BJ (cell line): Measurements from ENCODE around the gene TMEM30B. TPM values are rescaled to one million over a fixed set of nuclear protein-coding genes. Genes with fewer than 3 reads are reported as not detected.

Experiments
- CTCF ChIA-PET: fragments of 350-600 bp; formaldehyde crosslinking; extraction: SDS; loops from one replicate; lab custom pipeline; 2021; ENCODE audit warnings: antibody characterized with exemption, inconsistent platforms; lab: Yijun Ruan, JAX
- POLR2A ChIA-PET: fragments of 300-600 bp; sonication (Branson Sonifier 250); formaldehyde crosslinking; extraction: SDS; loops from one replicate; lab custom pipeline; 2021; ENCODE audit warnings: antibody characterized with exemption; lab: Charles Lee
- DNase-seq: peaks from one replicate; pipeline ENCODE4 v3.0.0-alpha.2; 2011; ENCODE audit warnings: low read depth
- H3K27me3 ChIP-seq: 2 replicates; pipeline ENCODE4 v1.6.0; 2011; ENCODE audit warnings: low read length; ENCODE audit not compliant: control insufficient read depth, insufficient read depth
- H3K36me3 ChIP-seq: 2 replicates; pipeline ENCODE4 v1.5.1; 2011; ENCODE audit warnings: low read length; ENCODE audit not compliant: control insufficient read depth, insufficient read depth
- H3K4me3 ChIP-seq: 2 replicates; pipeline ENCODE4 v1.5.1; 2011; ENCODE audit warnings: low read depth, mild to moderate bottlenecking, control low read depth, low read length
- polyA plus RNA-seq: library from polyadenylated mRNA; depleted of rRNA; stranded (reverse); fragments of >200 nt; gene quantifications from 2 replicates; pipeline ENCODE4 v1.2.3, GENCODE V29; 2011
- TF ChIP-seq, protein P1 (sequence below): IDR thresholded peaks from 2 replicates; pipeline ENCODE4 v1.5.1; 2011; ENCODE audit warnings: low read depth, mild to moderate bottlenecking, control low read depth, inconsistent platforms, low read length, moderate library complexity; ENCODE audit not compliant: insufficient read depth

TMEM30B gene
- polyA plus RNA-seq, 1 experiment, result 0.32 TPM

DNA sequence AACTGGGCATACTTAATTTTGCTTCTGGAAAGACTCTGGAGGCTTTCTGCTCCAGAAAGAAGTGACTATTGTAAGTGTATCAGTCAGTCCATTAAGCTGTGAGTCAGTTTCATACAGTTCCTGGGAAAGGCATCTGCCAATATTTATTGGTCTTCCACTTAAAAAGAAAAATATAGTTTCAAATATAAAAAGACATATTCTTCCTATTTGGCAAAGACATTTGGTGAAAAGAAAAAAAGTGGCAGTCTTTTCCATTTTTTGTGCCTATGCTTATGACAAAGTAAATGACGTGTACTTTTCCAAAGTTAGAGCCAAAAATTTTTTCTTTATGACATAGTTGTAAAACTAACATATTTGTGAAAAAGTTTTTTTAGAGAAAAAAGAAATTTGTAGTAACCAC, 12.3 kb downstream of the TMEM30B start:
- H3K36me3 ChIP-seq, result no peaks in the 10 kb centered on the region
- no peak for DNase-seq
- H3K27me3 ChIP-seq, result no peaks in the 10 kb centered on the region
- TF ChIP-seq, protein P1, sequence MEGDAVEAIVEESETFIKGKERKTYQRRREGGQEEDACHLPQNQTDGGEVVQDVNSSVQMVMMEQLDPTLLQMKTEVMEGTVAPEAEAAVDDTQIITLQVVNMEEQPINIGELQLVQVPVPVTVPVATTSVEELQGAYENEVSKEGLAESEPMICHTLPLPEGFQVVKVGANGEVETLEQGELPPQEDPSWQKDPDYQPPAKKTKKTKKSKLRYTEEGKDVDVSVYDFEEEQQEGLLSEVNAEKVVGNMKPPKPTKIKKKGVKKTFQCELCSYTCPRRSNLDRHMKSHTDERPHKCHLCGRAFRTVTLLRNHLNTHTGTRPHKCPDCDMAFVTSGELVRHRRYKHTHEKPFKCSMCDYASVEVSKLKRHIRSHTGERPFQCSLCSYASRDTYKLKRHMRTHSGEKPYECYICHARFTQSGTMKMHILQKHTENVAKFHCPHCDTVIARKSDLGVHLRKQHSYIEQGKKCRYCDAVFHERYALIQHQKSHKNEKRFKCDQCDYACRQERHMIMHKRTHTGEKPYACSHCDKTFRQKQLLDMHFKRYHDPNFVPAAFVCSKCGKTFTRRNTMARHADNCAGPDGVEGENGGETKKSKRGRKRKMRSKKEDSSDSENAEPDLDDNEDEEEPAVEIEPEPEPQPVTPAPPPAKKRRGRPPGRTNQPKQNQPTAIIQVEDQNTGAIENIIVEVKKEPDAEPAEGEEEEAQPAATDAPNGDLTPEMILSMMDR, result no peak
- H3K4me3 ChIP-seq, result no peak overlapping the region
- ChIA-PET CTCF (interaction anchor here (0.6 to 1.7 kb wide), 5 partner anchors 10 to 62 kb away, joined by 3 to 7 read pairs (median 5); no protein-coding TSS in a partner anchor), POLR2A (no interaction called here)

DNA sequence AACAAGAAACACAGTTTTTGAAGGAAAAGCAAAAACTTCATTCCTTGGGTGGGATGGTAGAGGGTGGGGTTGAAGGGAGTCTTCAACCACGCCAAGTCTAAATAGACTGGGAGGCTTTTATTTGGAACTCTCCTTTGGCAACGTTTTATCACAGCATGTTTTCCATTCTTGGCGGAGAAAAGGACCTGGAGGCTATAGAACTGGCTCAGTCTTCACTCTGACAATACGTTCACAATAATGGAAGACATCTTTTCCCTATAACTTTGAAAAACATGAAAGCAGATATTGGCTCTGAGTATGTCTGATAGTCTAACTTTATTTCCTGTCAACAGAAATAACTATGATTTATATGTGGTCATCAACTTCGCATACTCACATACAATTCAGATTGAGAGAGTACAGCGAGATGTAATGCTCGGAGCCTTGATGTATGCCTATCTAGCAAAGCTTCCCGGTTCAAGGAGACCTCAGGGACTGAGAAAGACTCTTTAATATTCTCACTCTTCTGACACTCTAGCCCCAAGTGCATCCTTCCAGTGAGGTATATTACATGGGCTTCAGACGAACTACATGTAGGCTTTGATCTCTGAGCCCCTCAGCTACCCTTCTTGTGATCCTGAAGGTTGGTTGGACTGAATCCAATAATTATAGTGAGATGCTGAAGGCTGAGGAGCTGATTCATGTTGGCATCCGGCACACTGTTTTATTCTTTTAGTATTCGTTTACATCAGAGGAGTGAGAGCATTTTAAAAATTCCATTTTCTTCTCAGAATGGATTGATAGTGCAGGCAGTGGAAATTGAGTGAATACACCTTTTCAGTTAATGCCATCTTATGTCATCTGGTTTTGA, 14.0 kb downstream of the TMEM30B start:
- Histone ChIP-seq H3K27me3 (no peaks in the 10 kb centered on the region), H3K4me3 (no peak overlapping the region), H3K36me3 (no peaks in the 10 kb centered on the region)
- TF ChIP-seq, protein P1, result no peak
- ChIA-PET CTCF (interaction anchor here (1.6 to 1.7 kb wide), 2 partner anchors 16 to 18 kb away, joined by 7 to 9 read pairs; no protein-coding TSS in a partner anchor), POLR2A (no interaction called here)
- no peak for DNase-seq

DNA sequence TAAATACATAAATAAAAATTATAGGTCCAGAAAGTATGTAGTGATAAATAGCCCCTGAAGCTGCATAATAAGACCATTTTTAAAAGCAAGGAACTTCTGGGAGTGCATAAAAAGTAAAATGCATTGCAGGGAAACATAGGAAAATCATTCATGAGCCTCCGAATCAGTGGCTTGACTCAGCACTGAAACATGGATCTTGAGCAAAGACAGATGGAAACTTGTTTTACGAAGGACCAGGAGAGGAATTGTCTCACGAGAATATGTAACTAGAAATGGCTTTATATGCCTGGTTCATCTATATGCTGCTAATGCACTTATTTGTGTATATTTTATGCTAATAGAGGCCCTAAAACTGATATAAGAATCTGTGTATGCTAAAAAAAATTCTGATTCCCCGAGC, 14.7 kb downstream of the TMEM30B start:
- no peak for DNase-seq
- no peak overlapping the region for H3K4me3 ChIP-seq
- no peaks in the 10 kb centered on the region for H3K36me3 ChIP-seq
- ChIA-PET CTCF (interaction anchor here (0.6 to 1.6 kb wide), 3 partner anchors 14 to 19 kb away, joined by 3 to 9 read pairs (median 3); no protein-coding TSS in a partner anchor), POLR2A (no interaction called here)
- no peaks in the 10 kb centered on the region for H3K27me3 ChIP-seq
- TF ChIP-seq, protein P1, result no peak

DNA sequence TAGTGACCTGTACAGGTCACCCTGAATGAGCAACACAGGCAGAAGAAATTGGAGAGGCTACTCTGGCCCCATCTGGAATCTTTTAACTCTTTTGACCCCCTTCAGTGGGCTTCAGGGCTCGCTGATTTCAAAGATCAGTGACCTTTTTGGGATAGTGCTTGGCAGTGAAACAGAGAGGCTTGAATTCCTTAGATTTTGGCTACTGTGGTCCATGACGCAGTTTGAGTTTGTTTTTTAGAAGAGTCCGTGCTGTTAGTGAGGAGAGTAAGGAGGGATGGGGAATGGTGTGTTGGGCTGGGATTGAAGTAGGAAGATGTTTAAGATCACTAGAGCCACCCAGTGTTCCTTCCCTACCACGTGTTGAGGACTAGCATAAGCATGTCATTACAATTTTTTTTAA, 16.5 kb downstream of the TMEM30B start:
- Histone ChIP-seq H3K27me3 (no peaks in the 10 kb centered on the region), H3K4me3 (no peak overlapping the region), H3K36me3 (no peaks in the 10 kb centered on the region)
- no peak for DNase-seq
- TF ChIP-seq, protein P1, result no peak
- POLR2A ChIA-PET, result no interaction called here
- CTCF ChIA-PET, result interaction anchor here (0.6 to 1.5 kb wide), 3 partner anchors 16 to 535 kb away, joined by 4 to 5 read pairs (median 4); partner anchors contain the start of gene TMEM30B

DNA sequence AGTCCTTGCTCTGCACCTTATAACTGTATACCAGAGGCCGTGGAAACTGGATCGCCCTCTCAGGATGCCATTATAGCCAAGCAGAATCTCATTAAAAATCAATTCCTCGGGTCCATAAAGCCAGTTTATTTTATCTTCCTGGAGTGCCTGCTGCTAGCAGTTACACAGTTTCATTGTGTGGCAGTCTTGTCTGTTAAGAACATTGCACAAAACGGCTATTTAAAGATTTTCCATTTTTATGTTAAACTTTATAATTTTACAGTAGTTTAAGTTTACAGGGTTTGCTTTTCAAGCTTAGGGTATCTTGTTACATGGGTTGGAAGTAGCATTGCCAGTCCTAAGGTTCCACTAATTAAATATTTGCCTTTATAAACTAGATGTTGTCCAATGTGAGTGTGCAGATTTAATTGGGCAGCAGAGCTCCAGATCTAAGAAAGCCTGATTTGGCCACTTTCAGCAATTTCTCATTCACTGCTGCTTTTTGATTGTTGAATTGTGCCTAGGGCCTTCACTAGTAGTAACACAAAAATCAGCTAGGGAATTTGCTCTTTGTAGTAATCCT, 17.0 kb downstream of the TMEM30B start:
- no peaks in the 10 kb centered on the region for H3K27me3 ChIP-seq
- TF ChIP-seq, protein P1, result no peak
- H3K4me3 ChIP-seq, result no peak overlapping the region
- H3K36me3 ChIP-seq, result no peaks in the 10 kb centered on the region
- ChIA-PET CTCF (interaction anchor here (0.6 to 1.5 kb wide), 4 partner anchors 11 to 535 kb away, joined by 3 to 5 read pairs (median 4); partner anchors contain the start of gene TMEM30B), POLR2A (no interaction called here)
- no peak for DNase-seq
